HepG2 (cell line): ENCODE measurements around the gene MEX3A. TPM values are rescaled to one million over a fixed set of nuclear protein-coding genes. Genes with fewer than 3 reads are reported as not detected.

Source experiments
- ATF4 ChIP-seq, 2 experiments: fragments of 450-650 bp in 1 of 2; sonication (generic) in 1 of 2; formaldehyde crosslinking; IDR thresholded peaks; 2 replicates each; pipeline versions ENCODE4 v1.5.0 to v1.8.0; 2020 to 2022; ENCODE audit warnings: mild to moderate bottlenecking in 1 of 2, missing genetic modification reagents in 1 of 2
- ATF7-NPFF ChIP-seq: sonication (generic); formaldehyde crosslinking; IDR thresholded peaks from 2 replicates; pipeline ENCODE4 v1.8.1; 2023; ENCODE audit warnings: mild to moderate bottlenecking, low read depth, missing genetic modification reagents, moderate library complexity
- GTF3A ChIP-seq: sonication (generic); formaldehyde crosslinking; conservative IDR thresholded peaks from 2 replicates; pipeline ENCODE4 v1.4.0; 2020; ENCODE audit warnings: mild to moderate bottlenecking, missing genetic modification reagents
- HNF1B ChIP-seq: sonication (generic); formaldehyde crosslinking; IDR thresholded peaks from 2 replicates; pipeline ENCODE4 v1.5.1; 2020; ENCODE audit warnings: mild to moderate bottlenecking, moderate library complexity, missing genetic modification reagents
- HNRNPL ChIP-seq: fragments of 200-400 bp; formaldehyde crosslinking; IDR thresholded peaks from 2 replicates; pipeline ENCODE4 v1.6.1; 2017; ENCODE audit warnings: mild to moderate bottlenecking, low read depth, low read length
- IKZF4 ChIP-seq: sonication (generic); formaldehyde crosslinking; IDR thresholded peaks from 2 replicates; pipeline ENCODE4 v1.5.1; 2020; ENCODE audit warnings: borderline replicate concordance, mild to moderate bottlenecking, low read depth, missing genetic modification reagents; ENCODE audit errors: not compliant biosample characterization
- IRF2 ChIP-seq: IDR thresholded peaks from 2 replicates; pipeline ENCODE4 v1.6.1; 2018; ENCODE audit warnings: missing genetic modification reagents, missing compliant biosample characterization
- IRX3 ChIP-seq: sonication (generic); formaldehyde crosslinking; IDR thresholded peaks from 2 replicates; pipeline ENCODE4 v1.8.1; 2023; ENCODE audit warnings: mild to moderate bottlenecking, low read depth, missing genetic modification reagents, borderline replicate concordance
- MTF2 ChIP-seq: sonication (generic); formaldehyde crosslinking; IDR thresholded peaks from 2 replicates; pipeline ENCODE4 v1.5.0; 2020; ENCODE audit warnings: missing genetic modification reagents, borderline replicate concordance
- NR2F1 ChIP-seq, 2 experiments: fragments of 450-650 bp in 1 of 2; formaldehyde crosslinking in 1 of 2; IDR thresholded peaks; 2 replicates each; pipeline versions ENCODE4 v1.5.0 to v1.6.1; 2016 to 2020; ENCODE audit warnings: mild to moderate bottlenecking in 1 of 2, missing compliant biosample characterization in 1 of 2, missing genetic modification reagents in 1 of 2, moderate library complexity in 1 of 2
- RBM39 ChIP-seq: fragments of 200-400 bp; formaldehyde crosslinking; IDR thresholded peaks from one replicate; pipeline ENCODE4 v1.6.1; 2018; ENCODE audit warnings: antibody characterized with exemption, mild to moderate bottlenecking, low read depth, low read length; ENCODE audit not compliant: poor library complexity, severe bottlenecking
- STAG1 ChIP-seq: sonication (generic); formaldehyde crosslinking; IDR thresholded peaks from 2 replicates; pipeline ENCODE4 v1.4.0; 2020; ENCODE audit warnings: missing genetic modification reagents
- STAT5B ChIP-seq: sonication (generic); formaldehyde crosslinking; IDR thresholded peaks from 2 replicates; pipeline ENCODE4 v1.4.0; 2020; ENCODE audit warnings: missing genetic modification reagents
- ZEB1 ChIP-seq: IDR thresholded peaks from 2 replicates; pipeline ENCODE4 v1.6.1; 2012; ENCODE audit warnings: mild to moderate bottlenecking, low read depth, inconsistent platforms; ENCODE audit not compliant: insufficient replicate concordance
- ZNF207 ChIP-seq: fragments of 450-650 bp; IDR thresholded peaks from 2 replicates; pipeline ENCODE4 v1.6.1; 2016; ENCODE audit warnings: antibody characterized with exemption, borderline replicate concordance
- ZNF253 ChIP-seq: sonication (generic); formaldehyde crosslinking; IDR thresholded peaks from 2 replicates; pipeline ENCODE4 v1.8.0; 2022; ENCODE audit warnings: mild to moderate bottlenecking, missing genetic modification reagents, borderline replicate concordance
- ZNF354B ChIP-seq: sonication (generic); formaldehyde crosslinking; IDR thresholded peaks from 2 replicates; pipeline ENCODE4 v1.8.0; 2022; ENCODE audit warnings: mild to moderate bottlenecking, missing genetic modification reagents
- ZNF567 ChIP-seq: sonication (generic); formaldehyde crosslinking; IDR thresholded peaks from 2 replicates; pipeline ENCODE4 v1.8.1; 2023; ENCODE audit warnings: mild to moderate bottlenecking, missing genetic modification reagents, borderline replicate concordance
- ZNF609 ChIP-seq: sonication (generic); formaldehyde crosslinking; IDR thresholded peaks from 2 replicates; pipeline ENCODE4 v1.4.0; 2020; ENCODE audit warnings: mild to moderate bottlenecking, missing genetic modification reagents, borderline replicate concordance
- ZNF816 ChIP-seq: sonication (generic); formaldehyde crosslinking; IDR thresholded peaks from 2 replicates; pipeline ENCODE4 v1.8.0; 2022; ENCODE audit warnings: missing genetic modification reagents, mild to moderate bottlenecking, borderline replicate concordance
- polyA plus RNA-seq, 8 experiments: library from polyadenylated mRNA; depleted of rRNA in 3 of 8; stranded (reverse) in 7 of 8; unstranded in 1 of 8; fragments of >200 nt; fragmentation: Illumina TruSeq in 4 of 8; extraction: Trizol in 4 of 8; gene quantifications; 2 replicates each; pipeline versions ENCODE4 v1.2.1 to v1.2.3, GENCODE V29; 2011 to 2016; ENCODE audit warnings: low read depth in 4 of 8, missing spikeins in 1 of 8, mixed read lengths in 1 of 8; ENCODE audit not compliant: insufficient read depth in 1 of 8
- total RNA-seq, 5 experiments: library from RNA; depleted of rRNA; stranded (reverse); fragments of >200 nt; fragmentation: Illumina TruSeq; extraction: Trizol; gene quantifications; 2 replicates each; pipeline ENCODE4 v1.2.3, GENCODE V29; 2016; ENCODE audit warnings: low read depth in 1 of 5
- TF ChIP-seq, protein P1 (sequence below): IDR thresholded peaks from 2 replicates; pipeline ENCODE4 v1.6.1; 2016; ENCODE audit warnings: mild to moderate bottlenecking

MEX3A gene
- total and polyA plus RNA-seq, 2 of the 13 experiments (the other 11 are each of a cell fraction or from before 2014, with no cell fraction given), result 7.6 to 9.1 TPM

GRCh38 chr1:156086256-156086662, 4.0 kb upstream of the MEX3A start (continued):
- no peak for TF ChIP-seq ATF7-NPFF
- TF ChIP-seq IRF2 (CRISPR knock-in tag), result peak; percentile 76; the same call in 1 of the 2 replicates
- TF ChIP-seq ATF4 (CRISPR knock-in tag; IDR thresholded peaks at IDR 0.05), result peak in 1 of 2 experiments; percentile 42; a peak in 1 of 4 replicates
- TF ChIP-seq ZNF816 (CRISPR knock-in tag), result peak; percentile 84; the same call in 1 of the 2 replicates
- TF ChIP-seq ZNF609 (CRISPR knock-in tag), result peak; percentile 90
- TF ChIP-seq RBM39, result no peak
- peak; percentile 99 to 100 for TF ChIP-seq NR2F1 (CRISPR knock-in tag; IDR thresholded peaks at IDR 0.05)
- TF ChIP-seq STAG1 (CRISPR knock-in tag), result no peak
- TF ChIP-seq ZNF354B (CRISPR knock-in tag), result no peak
- TF ChIP-seq STAT5B (CRISPR knock-in tag), result no peak
- no peak for TF ChIP-seq ZNF207
- no peak for TF ChIP-seq GTF3A (CRISPR knock-in tag)
- no peak for TF ChIP-seq MTF2 (CRISPR knock-in tag)
- TF ChIP-seq IRX3 (CRISPR knock-in tag), result no peak
- peak; percentile 90 for TF ChIP-seq HNF1B (CRISPR knock-in tag)
- TF ChIP-seq, protein P1, sequence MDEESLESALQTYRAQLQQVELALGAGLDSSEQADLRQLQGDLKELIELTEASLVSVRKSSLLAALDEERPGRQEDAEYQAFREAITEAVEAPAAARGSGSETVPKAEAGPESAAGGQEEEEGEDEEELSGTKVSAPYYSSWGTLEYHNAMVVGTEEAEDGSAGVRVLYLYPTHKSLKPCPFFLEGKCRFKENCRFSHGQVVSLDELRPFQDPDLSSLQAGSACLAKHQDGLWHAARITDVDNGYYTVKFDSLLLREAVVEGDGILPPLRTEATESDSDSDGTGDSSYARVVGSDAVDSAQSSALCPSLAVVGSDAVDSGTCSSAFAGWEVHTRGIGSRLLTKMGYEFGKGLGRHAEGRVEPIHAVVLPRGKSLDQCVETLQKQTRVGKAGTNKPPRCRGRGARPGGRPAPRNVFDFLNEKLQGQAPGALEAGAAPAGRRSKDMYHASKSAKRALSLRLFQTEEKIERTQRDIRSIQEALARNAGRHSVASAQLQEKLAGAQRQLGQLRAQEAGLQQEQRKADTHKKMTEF, result peak; percentile 92
- no peak for TF ChIP-seq ZNF567 (CRISPR knock-in tag)
- no peak for TF ChIP-seq HNRNPL
- TF ChIP-seq IKZF4, result no peak
- no peak for TF ChIP-seq ZNF253 (CRISPR knock-in tag)
- peak; percentile 90 for TF ChIP-seq ZEB1
